ENCODE measurements around the gene CABYR. TPM values are rescaled to one million over a fixed set of nuclear protein-coding genes. Genes with fewer than 3 reads are reported as not detected.

Gene CABYR
- total RNA-seq, 4 donors from 2014 or later: 3.7 to 4.4 TPM; not detected in 2

DNA sequence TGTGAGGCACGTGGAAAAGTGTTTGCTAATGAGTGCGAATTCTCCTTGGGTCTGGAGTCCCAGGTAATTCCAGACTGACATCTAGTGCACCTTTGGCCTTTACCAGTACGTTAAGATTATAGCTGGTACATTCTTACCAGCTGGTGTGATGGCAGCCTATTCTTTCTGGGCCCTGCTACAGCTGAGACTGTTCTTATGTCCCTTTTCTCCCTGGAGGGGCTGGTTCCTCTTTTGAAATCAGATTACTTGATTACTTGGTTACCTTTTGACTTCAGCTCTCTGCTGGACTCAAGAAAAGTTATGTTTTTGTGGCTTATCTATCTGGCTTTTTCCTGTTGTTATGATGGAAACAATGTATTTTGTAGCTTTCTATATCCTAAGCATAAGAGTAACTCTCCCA lies 14.5 kb downstream of the CABYR start:
- TF ChIP-seq, protein P1, sequence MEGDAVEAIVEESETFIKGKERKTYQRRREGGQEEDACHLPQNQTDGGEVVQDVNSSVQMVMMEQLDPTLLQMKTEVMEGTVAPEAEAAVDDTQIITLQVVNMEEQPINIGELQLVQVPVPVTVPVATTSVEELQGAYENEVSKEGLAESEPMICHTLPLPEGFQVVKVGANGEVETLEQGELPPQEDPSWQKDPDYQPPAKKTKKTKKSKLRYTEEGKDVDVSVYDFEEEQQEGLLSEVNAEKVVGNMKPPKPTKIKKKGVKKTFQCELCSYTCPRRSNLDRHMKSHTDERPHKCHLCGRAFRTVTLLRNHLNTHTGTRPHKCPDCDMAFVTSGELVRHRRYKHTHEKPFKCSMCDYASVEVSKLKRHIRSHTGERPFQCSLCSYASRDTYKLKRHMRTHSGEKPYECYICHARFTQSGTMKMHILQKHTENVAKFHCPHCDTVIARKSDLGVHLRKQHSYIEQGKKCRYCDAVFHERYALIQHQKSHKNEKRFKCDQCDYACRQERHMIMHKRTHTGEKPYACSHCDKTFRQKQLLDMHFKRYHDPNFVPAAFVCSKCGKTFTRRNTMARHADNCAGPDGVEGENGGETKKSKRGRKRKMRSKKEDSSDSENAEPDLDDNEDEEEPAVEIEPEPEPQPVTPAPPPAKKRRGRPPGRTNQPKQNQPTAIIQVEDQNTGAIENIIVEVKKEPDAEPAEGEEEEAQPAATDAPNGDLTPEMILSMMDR (IDR thresholded peaks at IDR 0.05): no peak
- no peak for TF ChIP-seq POLR2A (IDR thresholded peaks at IDR 0.05)
- Histone ChIP-seq H3K36me3 (peaks cover 0 to 3% of the 10 kb centered on the region in 2 donors), H3K27me3 (no peaks in the 10 kb centered on the region), H3K9me3 (no peaks in the 10 kb centered on the region), H3K4me1 (no peaks in the 10 kb centered on the region), H3K4me3 (replicated peaks in 1 of 3) (no peak overlapping the region), H3K27ac (no peak overlapping the region)
- DNase-seq: no peak
- WGBS, 2 donors: 93 to 100% methylated on average over 3 of the region's 3 CpGs
- intact Hi-C loops (cut with DNase I): no loop called here

GRCh38 chr18:24157855-24158254 lies 19.0 kb downstream of the CABYR start:
- WGBS, 2 donors: 95 to 100% methylated on average over 3 of the region's 3 CpGs
- peaks cover 7 to 8% of the 10 kb centered on the region in 2 donors for H3K36me3 ChIP-seq
- intact Hi-C loops (cut with DNase I): no loop called here

GRCh38 chr18:24160086-24160485 lies 21.2 kb downstream of the CABYR start:
- peaks cover 7 to 14% of the 10 kb centered on the region in 2 donors for H3K36me3 ChIP-seq
- DNase-seq: no peak
- H3K27ac ChIP-seq: no peak overlapping the region
- no peaks in the 10 kb centered on the region for H3K9me3 ChIP-seq
- TF ChIP-seq, protein P1 (IDR thresholded peaks at IDR 0.05): no peak
- no peak for TF ChIP-seq POLR2A (IDR thresholded peaks at IDR 0.05)
- WGBS, 2 donors: 96% methylated on average over 5 of the region's 5 CpGs
- no peaks in the 10 kb centered on the region for H3K4me1 ChIP-seq
- no peak overlapping the region for H3K4me3 ChIP-seq (replicated peaks in 1 of 3)
- no peaks in the 10 kb centered on the region for H3K27me3 ChIP-seq
- intact Hi-C loops (cut with DNase I): no loop called here

More at GRCh38 chr18:24157855-24158254, 19.0 kb downstream of the CABYR start:
- H3K9me3 ChIP-seq: no peaks in the 10 kb centered on the region
- H3K27ac ChIP-seq: no peak overlapping the region
- H3K27me3 ChIP-seq: no peaks in the 10 kb centered on the region
- no peaks in the 10 kb centered on the region for H3K4me1 ChIP-seq
- no peak for DNase-seq
- H3K4me3 ChIP-seq (replicated peaks in 1 of 3): no peak overlapping the region
- TF ChIP-seq, protein P1 (IDR thresholded peaks at IDR 0.05): no peak
- TF ChIP-seq POLR2A (IDR thresholded peaks at IDR 0.05): no peak

GRCh38 chr18:24161304-24161703 lies 22.4 kb downstream of the CABYR start:
- H3K4me1 ChIP-seq: no peaks in the 10 kb centered on the region
- H3K27me3 ChIP-seq: no peaks in the 10 kb centered on the region
- no peak for DNase-seq
- H3K4me3 ChIP-seq (replicated peaks in 1 of 3): no peak overlapping the region
- no peaks in the 10 kb centered on the region for H3K9me3 ChIP-seq
- peaks cover 15 to 25% of the 10 kb centered on the region in 2 donors for H3K36me3 ChIP-seq
- TF ChIP-seq, protein P1 (IDR thresholded peaks at IDR 0.05): no peak
- TF ChIP-seq POLR2A (IDR thresholded peaks at IDR 0.05): no peak
- WGBS, 2 donors: 94 to 95% methylated on average over 2 of the region's 2 CpGs
- intact Hi-C loops (cut with DNase I): no loop called here
- no peak overlapping the region for H3K27ac ChIP-seq

DNA sequence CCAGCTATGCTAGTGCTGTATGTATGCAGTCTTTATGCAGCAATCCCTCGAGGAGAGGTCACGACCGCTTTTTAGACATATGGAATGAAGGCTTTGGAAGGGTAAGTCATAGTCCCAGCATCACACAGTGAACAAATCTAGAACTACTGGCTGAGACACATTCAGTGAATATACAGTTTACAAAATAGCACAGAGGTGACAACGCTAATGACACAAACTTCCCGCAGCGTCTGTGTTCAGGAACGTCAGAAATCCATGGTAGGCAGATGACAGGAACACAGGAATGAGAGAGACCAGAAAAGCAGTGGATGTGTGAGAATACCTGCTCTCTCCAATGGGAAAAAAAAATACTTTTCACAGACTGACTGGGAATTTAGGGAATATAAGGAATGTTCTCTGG lies 29.6 kb downstream of the CABYR start:
- H3K4me3 ChIP-seq (replicated peaks in 1 of 3): no peak overlapping the region
- no peak overlapping the region for H3K27ac ChIP-seq
- H3K4me1 ChIP-seq: no peaks in the 10 kb centered on the region
- WGBS, 2 donors: 87 to 88% methylated on average over 7 of the region's 7 CpGs
- no peak for DNase-seq
- H3K36me3 ChIP-seq: peaks cover 16 to 24% of the 10 kb centered on the region in 2 donors
- H3K27me3 ChIP-seq: no peaks in the 10 kb centered on the region
- intact Hi-C loops (cut with DNase I): no loop called here
- no peak for TF ChIP-seq POLR2A (IDR thresholded peaks at IDR 0.05)
- TF ChIP-seq, protein P1 (IDR thresholded peaks at IDR 0.05): no peak
- H3K9me3 ChIP-seq: no peaks in the 10 kb centered on the region
